Hematopoietic multipotent progenitor cell treated with erythropoietin and hydrocortisone succinate and interleukin-3 and kit ligand, for 4 days (in vitro differentiated cells): ENCODE measurements around the gene PPP1R14B.

ENCODE experiments used
- DNase-seq: peaks from one replicate; pipeline ENCODE4 v3.0.0-alpha.2; 2015

Gene PPP1R14B

GRCh38 chr11:64246871-64247728 lies at the start of gene PPP1R14B:
PPP1R14B (minus strand) TSS chr11:64246943; CDS start chr11:64246673, 270 bp downstream.
- peak; percentile 96 for DNase-seq

DNA sequence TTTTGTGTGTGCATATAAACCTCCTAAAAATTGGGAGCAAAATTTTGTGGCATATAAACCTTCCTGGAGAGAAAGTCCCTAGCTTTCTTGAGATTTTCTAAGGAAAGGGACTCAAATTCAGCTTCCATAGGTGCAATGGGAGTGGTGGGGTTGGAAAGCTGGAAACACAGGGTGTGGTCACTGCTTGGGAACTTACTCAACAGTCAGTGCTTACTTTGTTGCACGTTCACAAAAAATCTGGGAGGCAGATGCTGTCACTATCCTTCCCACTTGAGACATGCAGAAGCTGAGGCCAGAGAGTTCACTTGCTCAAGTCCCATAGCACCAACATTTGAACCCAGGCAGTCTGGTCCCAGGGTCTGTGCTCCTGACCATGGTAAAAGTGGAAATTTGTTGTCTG lies 49.5 kb upstream of the PPP1R14B start:
- no peak for DNase-seq

DNA sequence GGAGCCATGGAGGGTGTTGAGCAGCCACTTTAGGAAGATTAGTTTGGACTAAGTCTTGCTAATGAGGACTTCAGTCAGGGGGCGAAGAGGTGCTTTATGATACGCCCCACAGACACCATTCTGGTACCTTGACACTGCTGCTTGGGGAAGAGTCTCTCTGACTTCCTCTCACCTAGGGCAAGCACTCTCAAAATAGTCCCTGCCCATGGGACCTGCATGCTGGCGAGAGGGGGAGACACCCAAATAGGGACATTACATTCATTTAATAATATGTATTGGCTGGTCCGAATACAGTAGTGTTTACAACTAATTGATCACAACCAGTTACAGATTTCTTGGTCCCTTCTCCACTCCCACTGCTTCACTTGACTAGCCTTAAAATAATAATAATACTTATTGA lies 49.0 kb upstream of the PPP1R14B start:
- DNase-seq, result no peak

DNA sequence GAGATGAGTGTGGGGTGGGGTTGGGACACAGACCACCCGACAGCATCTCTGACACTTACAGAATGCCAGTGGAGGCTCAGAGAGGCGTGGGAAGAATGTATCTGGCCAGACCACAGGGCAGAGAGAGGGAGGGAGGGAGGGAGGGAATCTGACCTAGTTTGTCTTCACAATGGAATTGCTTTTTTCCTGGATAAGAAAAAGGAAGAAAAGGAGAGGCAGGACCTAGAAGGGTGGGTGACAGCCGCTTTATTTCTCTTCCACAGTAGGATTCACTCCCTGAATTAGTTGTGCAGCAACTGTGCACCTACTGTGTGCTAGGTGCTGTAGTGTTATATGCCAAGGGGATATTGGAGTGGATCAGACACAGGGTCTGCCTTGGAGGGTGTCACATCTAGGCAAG lies 48.0 kb upstream of the PPP1R14B start:
- no peak for DNase-seq

DNA sequence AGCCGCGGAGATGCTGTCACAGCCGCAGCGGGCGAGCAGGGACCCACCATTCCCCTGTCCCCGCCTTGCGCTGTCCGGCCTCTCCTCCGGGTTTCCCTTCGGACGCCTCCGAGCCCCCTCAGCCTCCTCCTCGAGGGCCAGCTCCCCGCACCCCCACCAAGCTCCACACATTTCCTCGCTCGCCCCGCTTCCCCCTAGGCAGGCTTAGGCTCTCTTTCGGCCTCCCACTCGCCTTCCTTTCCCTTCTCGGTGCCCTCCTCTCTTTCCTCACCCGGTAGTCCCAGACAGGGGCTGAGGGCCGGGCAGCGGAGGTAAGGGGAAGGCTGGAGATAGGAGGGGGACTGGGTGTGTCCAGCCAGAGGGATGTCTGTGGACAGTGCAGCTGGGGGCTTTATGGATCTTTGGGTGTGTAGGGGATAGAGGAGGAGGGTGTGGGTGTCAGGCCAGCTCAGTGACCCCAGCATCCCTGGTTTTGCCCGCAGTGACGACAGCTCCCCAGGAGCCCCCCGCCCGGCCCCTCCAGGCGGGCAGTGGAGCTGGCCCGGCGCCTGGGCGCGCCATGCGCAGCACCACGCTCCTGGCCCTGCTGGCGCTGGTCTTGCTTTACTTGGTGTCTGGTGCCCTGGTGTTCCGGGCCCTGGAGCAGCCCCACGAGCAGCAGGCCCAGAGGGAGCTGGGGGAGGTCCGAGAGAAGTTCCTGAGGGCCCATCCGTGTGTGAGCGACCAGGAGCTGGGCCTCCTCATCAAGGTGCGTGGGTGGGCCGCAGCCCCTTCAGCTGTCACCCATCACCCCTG lies 45.9 kb upstream of the PPP1R14B start:
- no peak for DNase-seq

- DNase-seq, result no peak
These were observed 45.2 kb upstream of the PPP1R14B start for GRCh38 chr11:64291752-64292459.

DNA sequence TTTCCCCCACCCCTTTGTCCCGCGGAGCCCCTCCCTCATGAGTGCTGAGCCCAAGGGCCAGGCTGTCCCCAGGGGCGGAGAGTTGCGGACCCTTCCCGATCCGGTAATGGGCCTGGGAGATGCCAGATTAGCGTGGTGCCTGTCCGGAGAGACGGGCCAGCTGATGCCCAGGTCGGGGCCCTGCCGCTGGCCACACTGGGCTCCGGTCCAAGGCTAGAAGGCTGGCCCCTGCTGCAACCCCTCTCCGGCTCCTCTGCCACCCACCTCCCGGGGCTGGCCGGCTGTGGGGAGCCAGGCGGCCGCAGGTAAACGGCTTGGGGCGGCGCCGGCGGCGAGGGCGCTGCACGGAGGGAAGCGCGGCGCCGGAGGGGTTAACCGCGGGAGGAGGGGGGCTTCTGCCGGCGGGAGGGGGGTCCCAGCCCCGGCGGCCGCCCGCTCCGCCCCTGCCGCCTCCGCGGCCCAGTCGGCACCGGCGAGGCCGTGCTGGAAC lies 44.6 kb upstream of the PPP1R14B start, which contains the start of gene KCNK4:
TSS of gene KCNK4 (plus strand) at position 41 of the 490 bp plus-strand sequence. CDS start 1,717 bp downstream, outside the sequence.
- DNase-seq, result no peak

GRCh38 chr11:64290352-64291261 lies 43.9 kb upstream of the PPP1R14B start:
- DNase-seq, result no peak

- DNase-seq, result no peak
These were observed 42.3 kb upstream of the PPP1R14B start for GRCh38 chr11:64289002-64289564.

GRCh38 chr11:64288353-64288750 lies 41.6 kb upstream of the PPP1R14B start:
- DNase-seq, result no peak

DNA sequence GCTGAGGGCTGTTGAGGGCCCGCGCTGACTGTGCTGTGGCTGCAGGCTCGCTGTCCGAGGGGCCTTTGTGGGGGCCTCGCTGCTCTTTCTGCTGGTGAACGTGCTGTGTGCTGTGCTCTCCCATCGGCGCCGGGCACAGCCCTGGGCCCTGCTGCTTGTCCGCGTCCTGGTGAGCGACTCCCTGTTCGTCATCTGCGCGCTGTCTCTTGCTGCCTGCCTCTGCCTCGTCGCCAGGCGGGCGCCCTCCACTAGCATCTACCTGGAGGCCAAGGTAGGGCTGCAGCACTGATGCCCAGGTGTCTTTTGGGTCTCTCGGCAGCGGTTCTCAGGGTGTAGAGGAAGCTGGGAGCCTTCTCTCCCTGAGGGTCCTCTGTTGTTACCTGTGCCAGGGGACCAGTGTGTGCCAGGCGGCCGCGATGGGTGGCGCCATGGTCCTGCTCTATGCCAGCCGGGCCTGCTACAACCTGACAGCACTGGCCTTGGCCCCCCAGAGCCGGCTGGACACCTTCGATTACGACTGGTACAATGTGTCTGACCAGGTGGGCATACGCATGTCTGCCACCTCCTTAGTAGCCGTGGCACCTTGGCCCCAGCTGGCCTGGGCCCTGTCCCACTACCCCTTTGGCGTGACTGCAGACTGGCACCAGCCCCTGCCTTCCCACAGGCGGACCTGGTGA lies 41.1 kb upstream of the PPP1R14B start:
- DNase-seq, result no peak

- no peak for DNase-seq
These were observed 40.0 kb upstream of the PPP1R14B start for GRCh38 chr11:64286801-64287159.

DNA sequence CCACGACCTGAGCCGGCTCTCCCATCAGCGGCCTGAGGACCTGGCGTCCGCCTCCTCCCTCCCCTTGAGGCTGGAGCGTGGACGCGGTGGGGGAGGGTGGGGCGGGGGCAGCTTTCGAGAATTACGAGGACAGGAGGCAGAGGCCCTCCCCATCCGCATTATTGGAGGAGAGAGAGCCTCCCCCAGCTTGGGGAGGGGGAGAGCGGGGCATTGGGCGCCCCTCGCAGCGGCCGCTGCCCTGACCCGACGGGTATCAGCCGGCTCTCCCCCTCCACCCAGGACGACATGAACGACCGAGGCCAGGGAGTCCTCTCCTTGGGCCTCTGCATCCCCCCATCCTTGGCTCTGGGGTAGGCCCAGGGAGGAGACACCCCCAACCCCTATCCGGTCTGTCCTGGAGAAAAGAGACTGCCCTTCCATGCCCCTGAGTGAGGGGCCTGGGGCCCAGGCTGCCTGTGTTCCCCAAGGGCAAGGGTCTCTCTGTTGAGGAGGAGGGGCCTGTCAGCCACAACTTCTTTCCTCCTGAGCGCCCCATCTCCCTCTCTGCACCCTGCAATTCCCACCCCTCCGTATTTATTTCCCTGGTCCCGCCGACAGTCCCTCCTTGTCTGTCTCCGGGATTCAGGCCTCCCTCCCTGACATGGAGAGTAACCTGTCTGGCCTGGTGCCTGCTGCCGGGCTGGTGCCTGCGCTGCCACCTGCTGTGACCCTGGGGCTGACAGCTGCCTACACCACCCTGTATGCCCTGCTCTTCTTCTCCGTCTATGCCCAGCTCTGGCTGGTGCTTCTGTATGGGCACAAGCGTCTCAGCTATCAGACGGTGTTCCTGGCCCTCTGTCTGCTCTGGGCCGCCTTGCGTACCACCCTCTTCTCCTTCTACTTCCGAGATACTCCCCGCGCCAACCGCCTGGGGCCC lies 39.4 kb upstream of the PPP1R14B start:
- peak; percentile 73 for DNase-seq

DNA sequence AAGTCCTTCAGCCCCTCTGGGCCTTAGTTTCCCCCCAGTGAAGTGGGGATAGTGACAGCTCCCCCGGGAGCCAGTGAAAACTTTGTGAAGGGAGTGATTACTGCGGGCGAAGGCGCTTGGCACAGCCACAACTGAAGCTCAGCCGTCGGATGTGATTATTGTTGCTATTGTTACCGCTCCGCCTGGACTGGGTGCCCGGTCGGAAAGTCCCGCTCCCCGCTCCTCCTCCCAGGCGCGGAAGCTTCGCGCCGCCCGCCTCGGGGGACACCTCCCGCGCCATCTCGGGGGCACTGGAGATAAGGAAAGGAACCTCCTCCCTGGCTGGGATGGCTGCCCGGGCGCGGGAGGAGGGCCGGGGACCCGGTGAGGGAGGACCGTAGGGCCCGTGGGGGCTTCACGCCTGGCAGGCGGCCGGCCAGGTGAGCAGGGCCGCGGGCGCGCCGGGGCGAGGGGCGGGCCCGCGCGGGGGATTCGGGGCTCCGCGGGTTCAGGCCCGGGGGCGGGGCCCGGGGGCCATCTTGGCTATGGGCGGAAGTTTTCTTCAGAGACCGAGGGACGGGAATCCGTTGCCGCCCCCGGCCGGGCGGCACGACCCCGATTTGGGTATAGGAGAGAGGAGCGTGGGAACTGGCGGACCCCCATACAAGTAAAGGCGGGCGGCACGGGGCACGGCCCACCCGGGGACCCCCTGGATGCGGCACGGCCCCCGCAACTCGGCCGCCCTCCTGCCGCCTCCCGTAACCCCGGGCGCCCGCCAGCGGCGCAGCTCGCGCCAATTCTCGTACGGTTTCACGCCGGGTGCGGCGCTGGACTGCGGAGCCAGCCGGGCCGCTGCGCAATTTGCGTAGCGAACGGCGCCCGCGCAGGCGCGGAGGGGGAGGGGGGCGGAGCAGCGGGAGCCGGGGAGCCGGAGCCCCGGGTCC lies 38.5 kb upstream of the PPP1R14B start, which contains the start of gene GPR137:
TSS of gene GPR137 (plus strand) at position 887 of the 923 bp plus-strand sequence. CDS start 677 bp downstream, outside the sequence.
- peak; percentile 92 for DNase-seq

GRCh38 chr11:64284048-64284961 lies 37.6 kb upstream of the PPP1R14B start, which contains the start of gene BAD:
BAD (minus strand) TSS chr11:64284665; CDS start chr11:64284368, 297 bp downstream.
- DNase-seq, result peak; percentile 97

DNA sequence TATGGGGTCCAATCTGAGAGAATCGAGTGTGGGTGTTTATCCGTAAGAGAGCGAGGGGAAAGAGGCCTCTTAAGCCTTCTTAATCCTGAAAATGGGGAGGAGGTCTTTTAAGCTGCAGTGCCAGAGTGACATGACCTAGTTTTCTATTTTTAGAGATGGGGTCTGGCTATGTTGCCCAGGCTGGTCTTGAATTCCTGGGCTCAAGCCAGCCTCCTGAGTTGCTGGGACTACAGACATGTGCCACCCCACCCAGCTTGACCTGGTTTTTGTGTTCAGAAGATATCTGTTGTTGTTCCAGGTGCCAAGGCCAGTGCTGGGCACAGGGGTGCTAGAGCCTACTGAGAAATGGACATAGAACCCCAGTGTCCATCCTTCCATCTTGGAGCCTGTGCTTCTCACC lies 36.3 kb upstream of the PPP1R14B start:
- no peak for DNase-seq
